Liver (tissue), 9 donors: ENCODE measurements around the gene ENG. TPM values are rescaled to one million over a fixed set of nuclear protein-coding genes. Genes with fewer than 3 reads are reported as not detected.
A peak's percentile ranks its signal among the peaks of the same experiment; 100 is the strongest.

Experiments used
- DNase-seq: peaks from one replicate; pipeline ENCODE4 v3.0.0-alpha.2; 2017; ENCODE audit warnings: low spot score
- H3K27ac ChIP-seq, 2 donors: one replicate each; pipeline ENCODE4 v1.7.0; 2013; ENCODE audit warnings: inconsistent platforms in 2 of 2, low read length in 2 of 2, control low read depth in 1 of 2, low read depth in 1 of 2, mild to moderate bottlenecking in 1 of 2
- H3K27me3 ChIP-seq, 4 donors: one replicate each; pipeline versions ENCODE4 v1.6.1 to v1.7.0; 2013; ENCODE audit warnings: low read length in 3 of 4, inconsistent platforms in 1 of 4, mild to moderate bottlenecking in 1 of 4, moderate library complexity in 1 of 4; ENCODE audit not compliant: control insufficient read depth in 4 of 4, insufficient read depth in 4 of 4
- H3K36me3 ChIP-seq, 4 donors: one replicate each; pipeline versions ENCODE4 v1.6.1 to v1.7.0; 2013; ENCODE audit warnings: low read length in 3 of 4, mild to moderate bottlenecking in 3 of 4, low read depth in 1 of 4, moderate library complexity in 1 of 4; ENCODE audit not compliant: control insufficient read depth in 4 of 4, insufficient read depth in 3 of 4
- H3K4me1 ChIP-seq, 4 donors: one replicate each; pipeline versions ENCODE4 v1.6.1 to v1.7.0; 2013; ENCODE audit warnings: low read length in 3 of 4, mild to moderate bottlenecking in 3 of 4, moderate library complexity in 1 of 4; ENCODE audit not compliant: control insufficient read depth in 4 of 4, insufficient read depth in 4 of 4
- H3K4me3 ChIP-seq, 3 donors: one replicate each; pipeline versions ENCODE4 v1.6.1 to v1.7.0; 2013; ENCODE audit warnings: low read length in 3 of 3, control low read depth in 1 of 3, low read depth in 1 of 3, mild to moderate bottlenecking in 1 of 3
- H3K9ac ChIP-seq, 2 donors: one replicate each; pipeline ENCODE4 v1.7.0; 2013; ENCODE audit warnings: low read length in 2 of 2, mild to moderate bottlenecking in 2 of 2, moderate library complexity in 2 of 2, control low read depth in 1 of 2, low read depth in 1 of 2
- H3K9me3 ChIP-seq, 4 donors: one replicate each; pipeline versions ENCODE4 v1.6.1 to v1.7.0; 2013; ENCODE audit warnings: low read length in 3 of 4; ENCODE audit not compliant: control insufficient read depth in 4 of 4
- EGR1 ChIP-seq, 2 donors: IDR thresholded peaks; 2 replicates each; pipeline ENCODE4 v1.6.1; 2016 to 2018; ENCODE audit warnings: antibody characterized with exemption in 2 of 2, low read depth in 2 of 2
- HNF4A ChIP-seq, 2 donors: conservative IDR thresholded peaks; 2 replicates each; pipeline ENCODE4 v1.6.1; 2016; ENCODE audit warnings: antibody characterized with exemption in 2 of 2, mild to moderate bottlenecking in 2 of 2
- HNF4G ChIP-seq: IDR thresholded peaks from 2 replicates; pipeline ENCODE4 v1.6.1; 2016; ENCODE audit warnings: antibody characterized with exemption
- MAX ChIP-seq: IDR thresholded peaks from 2 replicates; pipeline ENCODE4 v1.6.1; 2016; ENCODE audit warnings: antibody characterized with exemption
- RXRA ChIP-seq, 2 donors: IDR thresholded peaks; 2 replicates each; pipeline ENCODE4 v1.6.1; 2017 to 2018; ENCODE audit warnings: antibody characterized with exemption in 2 of 2, mild to moderate bottlenecking in 1 of 2
- SP1 ChIP-seq: IDR thresholded peaks from 2 replicates; pipeline ENCODE4 v1.6.1; 2018; ENCODE audit warnings: antibody characterized with exemption, mild to moderate bottlenecking
- TAF1 ChIP-seq: conservative IDR thresholded peaks from 2 replicates; pipeline ENCODE4 v1.6.1; 2016; ENCODE audit warnings: antibody characterized with exemption, mild to moderate bottlenecking
- ZBTB33 ChIP-seq: IDR thresholded peaks from 2 replicates; pipeline ENCODE4 v1.6.1; 2016; ENCODE audit warnings: antibody characterized with exemption
- WGBS: extraction: QIAGEN DNeasy Blood & Tissue Kit; methylation state at CpG from one replicate; pipeline ENCODE4 v1.1.7; 2013; 5-methylcytosine and 5-hydroxymethylcytosine counted together
- polyA plus RNA-seq, 2 donors: library from polyadenylated mRNA; stranded (reverse) in 1 of 2; unstranded in 1 of 2; fragments of 200-250 nt in 1 of 2; fragments of >200 nt in 1 of 2; fragmentation: Nextera tagmentation in 1 of 2; extraction: Ambion mirVana in 1 of 2; gene quantifications; one replicate each; pipeline versions ENCODE4 v1.2.1 to v1.2.3, GENCODE V29; 2013 to 2015
- total RNA-seq, 2 donors: library from RNA; depleted of rRNA; stranded (reverse); fragments of >200 nt; gene quantifications; one replicate each; pipeline ENCODE4 v1.2.3, GENCODE V29; 2014
- TF ChIP-seq, protein P1 (sequence below): fragments of 150-350 bp; IDR thresholded peaks from 2 replicates; pipeline ENCODE4 v1.5.1; 2017; ENCODE audit warnings: improper control_type of control experiment, low read depth, low read length; ENCODE audit not compliant: missing input control
- TF ChIP-seq, protein P2 (sequence below): IDR thresholded peaks from 2 replicates; pipeline ENCODE4 v1.6.1; 2016; ENCODE audit warnings: antibody characterized with exemption, mild to moderate bottlenecking
- donor health status: healthy.
- donor health status: healthy.
- donor health status: healthy.
- donor health status: healthy.
- donor health status: healthy.

ENG gene
- total and polyA plus RNA-seq, 4 donors = 12.8 to 91.3 (median 24.2) TPM

- TF ChIP-seq, protein P1, sequence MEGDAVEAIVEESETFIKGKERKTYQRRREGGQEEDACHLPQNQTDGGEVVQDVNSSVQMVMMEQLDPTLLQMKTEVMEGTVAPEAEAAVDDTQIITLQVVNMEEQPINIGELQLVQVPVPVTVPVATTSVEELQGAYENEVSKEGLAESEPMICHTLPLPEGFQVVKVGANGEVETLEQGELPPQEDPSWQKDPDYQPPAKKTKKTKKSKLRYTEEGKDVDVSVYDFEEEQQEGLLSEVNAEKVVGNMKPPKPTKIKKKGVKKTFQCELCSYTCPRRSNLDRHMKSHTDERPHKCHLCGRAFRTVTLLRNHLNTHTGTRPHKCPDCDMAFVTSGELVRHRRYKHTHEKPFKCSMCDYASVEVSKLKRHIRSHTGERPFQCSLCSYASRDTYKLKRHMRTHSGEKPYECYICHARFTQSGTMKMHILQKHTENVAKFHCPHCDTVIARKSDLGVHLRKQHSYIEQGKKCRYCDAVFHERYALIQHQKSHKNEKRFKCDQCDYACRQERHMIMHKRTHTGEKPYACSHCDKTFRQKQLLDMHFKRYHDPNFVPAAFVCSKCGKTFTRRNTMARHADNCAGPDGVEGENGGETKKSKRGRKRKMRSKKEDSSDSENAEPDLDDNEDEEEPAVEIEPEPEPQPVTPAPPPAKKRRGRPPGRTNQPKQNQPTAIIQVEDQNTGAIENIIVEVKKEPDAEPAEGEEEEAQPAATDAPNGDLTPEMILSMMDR = no peak
- TF ChIP-seq TAF1 (no peak), HNF4G (no peak), EGR1 (IDR thresholded peaks at IDR 0.05; ENCODE audit: low read depth in 2 of 2) (no peak)
Measured at GRCh38 chr9:127877566-127877998, 23.1 kb upstream of the ENG start, which contains the start of gene AK1 (continued).

- peaks cover 10 to 37% (median 24%) of the 10 kb centered on the region in 4 donors for H3K4me1 ChIP-seq
- 34% methylated on average over 26 of the region's 26 CpGs for WGBS
- peak in 1 of 2 donors; percentile 25 for TF ChIP-seq RXRA (IDR thresholded peaks at IDR 0.05)
- TF ChIP-seq, protein P2, sequence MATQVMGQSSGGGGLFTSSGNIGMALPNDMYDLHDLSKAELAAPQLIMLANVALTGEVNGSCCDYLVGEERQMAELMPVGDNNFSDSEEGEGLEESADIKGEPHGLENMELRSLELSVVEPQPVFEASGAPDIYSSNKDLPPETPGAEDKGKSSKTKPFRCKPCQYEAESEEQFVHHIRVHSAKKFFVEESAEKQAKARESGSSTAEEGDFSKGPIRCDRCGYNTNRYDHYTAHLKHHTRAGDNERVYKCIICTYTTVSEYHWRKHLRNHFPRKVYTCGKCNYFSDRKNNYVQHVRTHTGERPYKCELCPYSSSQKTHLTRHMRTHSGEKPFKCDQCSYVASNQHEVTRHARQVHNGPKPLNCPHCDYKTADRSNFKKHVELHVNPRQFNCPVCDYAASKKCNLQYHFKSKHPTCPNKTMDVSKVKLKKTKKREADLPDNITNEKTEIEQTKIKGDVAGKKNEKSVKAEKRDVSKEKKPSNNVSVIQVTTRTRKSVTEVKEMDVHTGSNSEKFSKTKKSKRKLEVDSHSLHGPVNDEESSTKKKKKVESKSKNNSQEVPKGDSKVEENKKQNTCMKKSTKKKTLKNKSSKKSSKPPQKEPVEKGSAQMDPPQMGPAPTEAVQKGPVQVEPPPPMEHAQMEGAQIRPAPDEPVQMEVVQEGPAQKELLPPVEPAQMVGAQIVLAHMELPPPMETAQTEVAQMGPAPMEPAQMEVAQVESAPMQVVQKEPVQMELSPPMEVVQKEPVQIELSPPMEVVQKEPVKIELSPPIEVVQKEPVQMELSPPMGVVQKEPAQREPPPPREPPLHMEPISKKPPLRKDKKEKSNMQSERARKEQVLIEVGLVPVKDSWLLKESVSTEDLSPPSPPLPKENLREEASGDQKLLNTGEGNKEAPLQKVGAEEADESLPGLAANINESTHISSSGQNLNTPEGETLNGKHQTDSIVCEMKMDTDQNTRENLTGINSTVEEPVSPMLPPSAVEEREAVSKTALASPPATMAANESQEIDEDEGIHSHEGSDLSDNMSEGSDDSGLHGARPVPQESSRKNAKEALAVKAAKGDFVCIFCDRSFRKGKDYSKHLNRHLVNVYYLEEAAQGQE = no peak
- no peak for TF ChIP-seq TAF1
- peak overlapping the region; percentile 31 to 46 for H3K9ac ChIP-seq
- peaks cover 0 to 2% (median under 1%) of the 10 kb centered on the region in 4 donors for H3K36me3 ChIP-seq
- H3K4me3 ChIP-seq = peak overlapping the region; percentile 26 to 73 (median 71)
- no peak for DNase-seq
- H3K9me3 ChIP-seq = no peaks in the 10 kb centered on the region
- no peaks in the 10 kb centered on the region for H3K27me3 ChIP-seq
- H3K27ac ChIP-seq = peak overlapping the region; percentile 25 to 35
Measured at GRCh38 chr9:127876764-127877562, 22.5 kb upstream of the ENG start.

DNA sequence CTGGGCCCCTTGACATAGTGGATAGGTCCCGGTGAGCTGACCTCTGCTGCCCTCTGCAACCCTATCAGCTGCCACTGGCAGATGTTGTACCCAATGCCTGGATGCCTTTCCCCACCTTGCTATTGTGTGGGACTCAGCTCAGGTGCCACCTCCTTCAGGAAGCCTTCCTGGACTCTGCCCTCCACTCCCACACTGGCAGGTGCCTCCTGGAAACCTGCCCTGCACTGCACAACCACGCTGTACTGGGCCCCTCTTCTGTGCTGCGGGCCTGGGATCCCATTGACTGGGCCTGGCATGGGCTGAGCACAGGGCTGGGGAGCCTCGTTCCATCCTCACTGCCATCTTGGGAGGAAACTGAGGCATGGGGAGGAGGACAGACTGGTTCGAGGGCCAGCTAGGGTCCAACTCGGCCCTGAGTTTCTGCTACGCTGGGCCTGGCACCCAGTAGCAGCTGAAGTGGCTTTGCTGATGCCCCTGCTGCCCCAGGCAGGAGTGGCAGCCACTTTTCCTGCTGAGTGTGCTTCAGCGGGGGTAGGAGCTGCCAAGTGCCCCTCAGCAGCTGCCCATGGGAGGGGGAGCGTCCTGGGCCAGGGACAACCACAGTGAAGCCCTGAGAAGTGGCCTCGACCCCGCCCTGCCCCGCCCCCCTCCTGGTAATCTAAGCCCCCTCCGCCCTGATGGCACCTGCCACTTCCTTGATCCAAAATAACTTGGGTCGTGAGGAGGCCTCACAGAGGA is 21.7 kb upstream of the ENG start:
- WGBS = 86% methylated on average over 14 of the region's 14 CpGs
- no peak overlapping the region for H3K9ac ChIP-seq
- H3K27ac ChIP-seq = no peak overlapping the region
- H3K4me1 ChIP-seq = peaks cover 10 to 37% (median 24%) of the 10 kb centered on the region in 4 donors
- H3K4me3 ChIP-seq = no peak overlapping the region
- TF ChIP-seq HNF4A (conservative IDR thresholded peaks at IDR 0.05) (no peak), ZBTB33 (no peak), MAX (no peak), SP1 (no peak)
- no peaks in the 10 kb centered on the region for H3K27me3 ChIP-seq
- DNase-seq = peak; percentile 69
- H3K36me3 ChIP-seq = peaks cover 0 to 3% (median under 1%) of the 10 kb centered on the region in 4 donors
- H3K9me3 ChIP-seq = no peaks in the 10 kb centered on the region
